ENCODE measurements around the gene QKI. TPM values are rescaled to one million over a fixed set of nuclear protein-coding genes. Genes with fewer than 3 reads are reported as not detected.
"Not testable (repeated sequence)": the region's sequence is repeated elsewhere in the genome, so short reads cannot be mapped to it uniquely, and the experiment has no call there.

The QKI gene
- total RNA-seq = 460 TPM
- long read RNA-seq, full-length matches to known transcripts = 253 of 405 reads
- long read RNA-seq, partial matches to known transcripts = 42 of 405 reads
- long read RNA-seq, other reads (novel, unspliced or antisense) = 110 of 405 reads

GRCh38 chr6:163414117-163414945 is at the start of gene QKI:
TSS of gene QKI (plus strand) at chr6:163414718. CDS start at chr6:163415194, 476 bp downstream.
- intact Hi-C loops (cut with DNase I) = loop anchor here (2.0 to 5.0 kb wide), 2 partner anchors 126 to 152 kb away; no protein-coding TSS in a partner anchor

DNA sequence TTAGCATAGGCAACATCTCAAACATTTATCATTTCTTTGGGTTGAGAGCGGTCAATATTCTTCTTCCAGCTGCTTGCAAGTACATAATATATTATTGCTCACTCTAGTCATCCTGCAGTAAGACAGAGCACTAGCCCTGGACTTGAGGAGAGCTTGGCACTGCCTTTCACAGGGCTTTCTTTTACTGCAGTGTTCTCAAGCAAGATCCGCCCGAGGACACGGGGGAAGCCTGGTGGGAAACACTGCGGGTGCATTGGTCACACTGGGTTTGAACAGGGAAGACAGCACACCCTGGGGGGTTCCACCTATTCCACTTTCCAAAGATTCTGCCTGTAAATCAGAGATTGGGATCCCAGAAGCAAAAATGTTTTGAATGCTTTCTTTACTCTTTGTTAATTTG is 48.2 kb upstream of the QKI start:
- intact Hi-C loops (cut with DNase I) = no loop called here
- DNase-seq (ENCODE audit: low spot score) = no peak

More at GRCh38 chr6:163414117-163414945, at the start of gene QKI:
- peak; percentile 95 for DNase-seq (ENCODE audit: low spot score)

DNA sequence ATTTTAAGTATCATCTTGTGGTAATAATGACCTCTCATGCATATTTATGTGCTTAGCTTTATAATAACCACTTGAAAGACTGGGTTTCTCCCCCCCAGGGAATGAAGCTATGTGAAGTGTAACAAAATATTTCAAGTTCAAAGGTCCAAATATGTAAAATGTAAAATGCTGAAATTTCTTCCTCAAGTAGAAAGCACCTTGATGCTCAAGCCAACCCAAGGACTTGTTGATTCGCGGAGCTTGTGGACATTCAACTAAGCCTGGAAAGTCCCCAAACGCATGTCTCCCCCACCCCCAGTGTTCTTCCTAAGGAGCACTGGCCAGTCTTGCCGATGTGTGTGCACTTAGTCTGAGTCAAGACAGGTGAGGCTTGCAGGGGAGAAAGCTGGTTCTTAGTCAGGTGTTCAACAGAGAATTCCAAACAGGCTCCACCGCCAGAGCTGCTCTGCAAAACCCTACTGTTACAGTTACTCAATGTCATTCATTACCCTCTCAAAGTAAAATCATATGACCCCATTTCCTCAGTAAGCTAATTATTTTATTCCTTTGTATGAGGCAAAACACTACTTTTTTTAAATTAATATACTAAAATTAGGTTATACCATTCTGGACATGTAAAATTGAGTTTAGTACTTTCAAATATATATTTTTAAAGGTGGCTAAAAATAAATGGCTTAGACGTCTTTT is 46.9 kb upstream of the QKI start:
- DNase-seq (ENCODE audit: low spot score) = no peak
- intact Hi-C loops (cut with DNase I) = no loop called here

DNA sequence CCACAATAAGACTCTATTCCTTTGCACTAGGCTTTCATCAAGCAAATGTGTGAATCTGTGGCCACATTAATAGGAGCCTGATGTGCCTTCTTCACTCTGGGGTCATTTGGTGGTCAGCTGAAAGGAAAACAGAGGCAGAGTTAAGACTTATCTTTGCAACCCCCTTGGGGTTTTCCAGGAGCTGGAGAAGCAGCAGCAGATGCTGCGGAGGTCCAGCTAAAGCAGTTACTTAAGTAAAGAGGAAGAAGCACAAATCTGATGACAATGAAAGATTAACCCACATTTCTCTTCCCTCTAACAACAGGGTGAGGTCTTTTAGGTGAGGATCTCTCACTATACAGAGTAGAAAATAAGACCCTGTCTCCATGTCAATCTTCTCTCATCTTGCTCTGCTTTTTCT is 45.4 kb upstream of the QKI start:
- intact Hi-C loops (cut with DNase I) = no loop called here
- DNase-seq (ENCODE audit: low spot score) = no peak

DNA sequence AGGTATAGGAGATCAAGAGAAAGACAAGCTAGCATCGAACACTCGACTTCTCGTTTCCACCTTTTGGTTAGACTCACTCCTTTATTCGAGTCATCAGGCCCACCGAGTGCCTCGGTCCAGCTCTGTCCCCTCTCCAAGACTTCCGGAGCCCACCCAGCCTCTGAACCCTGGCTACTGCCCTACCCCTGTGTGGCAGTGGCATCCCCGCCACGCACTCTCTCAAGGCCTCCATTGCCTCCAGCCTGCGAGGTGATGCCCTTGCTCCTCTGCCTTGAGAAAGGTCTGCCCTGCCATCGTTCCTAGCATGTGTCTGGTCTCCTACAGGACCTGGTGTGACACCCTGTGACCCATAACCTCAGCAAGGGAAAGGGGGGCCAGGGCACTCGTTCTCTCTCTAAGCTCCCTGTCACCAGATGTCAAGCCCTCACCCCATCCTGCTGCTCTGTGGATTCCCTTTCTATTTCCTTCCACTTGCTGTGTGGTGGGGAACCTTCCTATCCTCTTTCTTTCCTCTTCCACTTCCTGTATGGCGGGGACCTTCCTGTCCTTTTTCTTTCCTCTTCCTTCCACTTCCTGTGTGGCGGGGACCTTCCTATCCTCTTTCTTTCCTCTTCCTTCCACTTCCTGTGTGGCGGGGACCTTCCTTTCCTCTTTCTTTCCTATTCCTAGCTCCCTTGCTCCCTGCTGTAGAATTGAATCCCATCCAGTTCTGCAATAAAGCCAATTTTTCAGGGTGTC is 44.7 kb upstream of the QKI start:
- intact Hi-C loops (cut with DNase I) = no loop called here
- no peak for DNase-seq (ENCODE audit: low spot score)

DNA sequence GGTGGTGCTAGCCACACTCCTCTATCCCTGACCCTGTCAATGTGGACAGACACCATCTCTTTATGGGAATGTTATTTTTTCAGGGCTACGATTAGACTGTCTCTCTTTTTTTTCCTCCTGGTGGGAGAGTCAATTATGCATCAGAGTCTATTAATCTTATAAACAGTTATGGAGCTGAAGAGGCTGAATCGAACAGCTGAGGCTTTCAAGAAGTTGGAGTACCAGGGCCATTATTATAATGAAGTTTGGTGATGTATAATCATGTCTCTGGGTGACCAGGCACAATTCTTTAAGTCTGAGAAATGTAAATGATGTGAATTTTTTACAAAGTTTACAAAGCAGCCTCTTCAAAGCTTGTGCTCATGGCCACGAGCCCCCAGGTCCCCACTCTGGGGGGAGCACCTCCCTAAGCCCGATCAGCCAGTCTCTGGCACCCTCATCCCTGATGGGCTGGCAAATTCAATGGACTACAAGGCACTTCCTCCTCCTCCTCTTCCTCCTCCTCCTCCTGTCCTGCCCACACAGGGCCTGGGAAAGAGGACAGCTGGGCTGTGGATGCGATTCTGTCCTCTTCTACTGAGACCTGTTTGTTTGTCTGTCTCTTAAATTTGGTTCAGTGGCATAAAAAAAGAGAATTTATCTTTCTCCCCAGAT is 43.9 kb upstream of the QKI start:
- DNase-seq (ENCODE audit: low spot score) = no peak
- intact Hi-C loops (cut with DNase I) = no loop called here

GRCh38 chr6:163371129-163371528 is 43.4 kb upstream of the QKI start:
- no peak for DNase-seq (ENCODE audit: low spot score)
- intact Hi-C loops (cut with DNase I) = no loop called here

DNA sequence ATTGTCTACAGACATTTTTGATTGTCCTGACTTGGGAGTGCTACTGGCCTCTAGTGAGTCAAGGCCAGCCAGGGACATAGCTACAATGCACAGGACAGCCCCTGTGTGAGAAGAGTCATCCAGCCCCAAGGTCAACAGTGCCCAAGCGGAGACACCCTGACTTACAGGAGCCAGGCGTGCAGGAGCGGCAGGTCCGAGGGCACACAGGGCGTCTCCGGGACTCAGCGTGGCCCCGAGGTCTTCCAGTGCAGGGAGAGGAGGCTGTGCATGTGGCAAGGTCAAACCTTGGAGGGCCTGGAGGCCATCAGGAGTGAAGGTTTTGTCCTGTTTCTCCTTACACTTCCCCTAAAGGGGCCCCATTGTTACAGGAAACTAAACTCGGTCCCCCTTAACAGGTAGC is 41.3 kb upstream of the QKI start:
- no peak for DNase-seq (ENCODE audit: low spot score)
- intact Hi-C loops (cut with DNase I) = no loop called here

DNA sequence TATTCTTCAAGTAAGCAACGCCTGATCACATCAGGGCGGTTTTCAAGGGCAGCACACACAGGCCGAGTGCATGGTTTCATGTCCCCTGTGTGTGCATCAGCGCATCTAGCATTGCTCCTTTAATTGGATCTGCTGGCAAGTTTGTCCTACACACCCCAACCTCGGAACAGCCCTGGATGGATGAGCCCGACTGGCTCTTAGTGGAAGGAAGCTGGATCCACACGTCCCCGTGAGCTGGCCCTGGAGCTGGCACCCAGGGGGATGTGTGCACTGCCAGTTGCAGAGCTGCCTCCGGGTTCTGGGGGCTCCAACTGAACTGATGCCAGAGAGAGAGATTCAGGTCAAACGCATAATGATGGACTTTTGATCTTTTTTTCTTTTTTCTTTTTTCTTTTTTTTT is 39.2 kb upstream of the QKI start:
- DNase-seq (ENCODE audit: low spot score) = no peak
- intact Hi-C loops (cut with DNase I) = no loop called here

GRCh38 chr6:163376187-163376586 is 38.3 kb upstream of the QKI start:
- intact Hi-C loops (cut with DNase I) = no loop called here
- no peak for DNase-seq (ENCODE audit: low spot score)

DNA sequence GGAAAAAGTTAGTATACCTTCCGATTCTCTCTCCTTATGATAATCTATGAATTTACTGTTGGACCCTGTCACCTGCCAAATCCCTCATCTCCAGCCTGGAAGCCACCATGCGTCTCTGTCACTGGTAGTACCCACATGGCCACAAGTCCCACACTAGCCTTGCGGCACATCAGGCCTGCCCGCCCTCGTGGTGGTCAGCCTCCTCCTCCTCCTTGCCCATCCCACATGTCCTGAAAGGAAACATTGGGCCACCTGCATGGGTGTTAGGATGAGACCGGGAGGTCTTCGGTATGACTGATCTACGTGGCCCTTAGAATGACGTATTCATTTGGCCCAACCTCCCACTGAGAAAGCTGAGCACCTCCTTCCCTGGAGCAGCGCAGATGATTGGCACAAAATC is 37.0 kb upstream of the QKI start:
- intact Hi-C loops (cut with DNase I) = no loop called here
- no peak for DNase-seq (ENCODE audit: low spot score)

- DNase-seq (ENCODE audit: low spot score) = no peak
- intact Hi-C loops (cut with DNase I) = no loop called here
Observed at GRCh38 chr6:163380216-163380615, 34.3 kb upstream of the QKI start.

DNA sequence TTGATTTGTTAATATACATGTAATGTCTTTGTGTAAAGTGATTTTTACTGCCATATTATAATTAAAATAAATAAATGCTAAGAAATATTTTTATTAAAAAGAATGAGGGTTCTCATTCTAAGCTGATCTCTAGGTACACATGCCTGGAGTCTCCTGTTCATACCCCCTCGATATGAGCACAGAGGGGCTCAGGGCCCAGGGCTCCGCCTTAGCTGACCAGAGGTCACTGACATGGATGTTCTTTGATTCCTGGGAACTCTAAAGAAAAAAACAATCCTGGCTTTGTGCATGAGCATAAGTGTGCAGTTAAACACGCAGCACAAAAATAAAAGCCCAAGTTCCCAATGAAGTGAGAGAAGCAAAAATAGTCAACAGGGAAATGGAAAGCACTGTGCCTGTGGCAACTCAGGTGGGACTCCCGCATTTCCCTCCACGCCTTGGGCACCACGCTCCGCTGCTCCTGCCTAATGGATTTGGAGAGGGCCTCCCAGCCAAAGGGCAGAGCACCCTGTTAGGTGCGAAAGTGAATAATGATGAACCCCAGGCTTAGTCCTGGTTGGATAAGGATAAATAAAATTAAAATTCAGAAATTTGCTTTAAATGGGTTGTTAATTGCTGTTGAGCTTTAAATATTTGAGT is 33.3 kb upstream of the QKI start:
- intact Hi-C loops (cut with DNase I) = no loop called here
- no peak for DNase-seq (ENCODE audit: low spot score)

GRCh38 chr6:163383396-163383795 is 31.1 kb upstream of the QKI start:
- intact Hi-C loops (cut with DNase I); DNase-seq (ENCODE audit: low spot score): not testable (repeated sequence)

GRCh38 chr6:163383912-163384311 is 30.6 kb upstream of the QKI start:
- no peak for DNase-seq (ENCODE audit: low spot score)
- intact Hi-C loops (cut with DNase I) = no loop called here

GRCh38 chr6:163384510-163384909 is 30.0 kb upstream of the QKI start:
- intact Hi-C loops (cut with DNase I) = no loop called here
- no peak for DNase-seq (ENCODE audit: low spot score)

GRCh38 chr6:163385503-163385902 is 29.0 kb upstream of the QKI start:
- DNase-seq (ENCODE audit: low spot score); intact Hi-C loops (cut with DNase I): not testable (repeated sequence)

- intact Hi-C loops (cut with DNase I) = no loop called here
- DNase-seq (ENCODE audit: low spot score) = no peak
Observed at GRCh38 chr6:163386329-163386908, 28.1 kb upstream of the QKI start.

DNA sequence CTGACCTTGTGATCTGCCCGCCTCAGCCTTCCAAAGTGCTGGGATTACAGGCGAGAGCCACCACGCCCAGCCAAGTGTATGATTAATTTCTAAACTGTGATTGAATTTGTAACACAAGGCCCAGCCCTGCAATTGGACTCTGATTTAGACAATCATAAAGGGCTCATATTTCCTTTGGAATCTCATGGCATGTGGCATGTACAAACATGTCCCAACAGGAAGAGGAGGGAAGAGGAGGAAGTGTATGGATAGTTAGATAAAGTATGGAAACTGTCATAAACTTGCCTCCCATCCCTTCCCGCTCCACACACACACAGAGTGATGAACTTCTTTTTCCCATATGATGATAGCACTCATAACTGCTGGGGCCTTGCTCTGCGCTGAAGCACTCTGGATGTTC is 27.2 kb upstream of the QKI start:
- no peak for DNase-seq (ENCODE audit: low spot score)

More for the DNA sequence above, 27.2 kb upstream of the QKI start:
- intact Hi-C loops (cut with DNase I) = no loop called here

All from cardiac septum (tissue), 1 donor.